ENCODE results near the gene LIMS1.
"Not testable (repeated sequence)": the region's sequence is repeated elsewhere in the genome, so short reads cannot be mapped to it uniquely, and the experiment has no call there.

LIMS1 gene

GRCh38 chr2:108665975-108666374, 131.7 kb downstream of the LIMS1 start:
- not testable (repeated sequence) for DNase-seq

DNA sequence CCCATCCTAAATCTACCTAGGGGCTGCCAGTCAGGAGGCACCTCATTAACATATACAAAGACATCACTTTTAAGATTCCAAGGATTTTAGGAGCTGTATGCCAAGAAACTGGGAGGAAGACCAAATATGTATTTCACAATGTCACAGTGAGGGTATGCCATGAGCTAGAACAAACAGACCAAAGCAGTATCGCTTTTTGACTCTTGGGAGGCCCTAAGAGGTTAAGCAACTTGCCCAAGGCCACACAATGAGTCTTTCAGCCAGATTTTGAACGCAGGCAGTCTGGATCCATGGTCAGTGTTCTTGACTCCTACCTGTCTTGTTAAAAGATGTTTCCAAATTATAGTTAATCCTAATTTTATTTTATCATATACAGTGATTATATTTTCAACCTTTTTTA, 132.9 kb downstream of the LIMS1 start:
- DNase-seq: not testable (repeated sequence)

DNA sequence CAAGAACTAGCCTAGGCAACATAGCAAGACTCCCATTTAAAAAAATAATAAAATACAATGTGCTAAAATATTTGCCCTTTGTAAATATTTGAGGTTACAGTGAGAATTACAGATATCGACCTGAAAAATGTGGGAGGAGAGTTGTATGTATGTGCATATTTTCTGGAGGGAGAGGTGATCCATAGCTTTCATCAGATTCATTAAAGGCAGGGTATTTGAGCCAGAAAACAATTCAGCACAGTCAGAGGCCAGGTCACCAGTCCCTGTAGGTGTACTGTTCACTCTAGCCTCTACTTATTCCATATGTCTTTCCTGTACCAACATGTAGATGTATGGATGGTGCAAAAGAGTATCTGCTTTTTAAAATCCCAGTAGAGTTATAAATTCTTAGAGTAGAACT, 136.0 kb downstream of the LIMS1 start:
- not testable (repeated sequence) for DNase-seq

- DNase-seq: not testable (repeated sequence)
Measured at GRCh38 chr2:108672200-108672805, 138.0 kb downstream of the LIMS1 start.

DNA sequence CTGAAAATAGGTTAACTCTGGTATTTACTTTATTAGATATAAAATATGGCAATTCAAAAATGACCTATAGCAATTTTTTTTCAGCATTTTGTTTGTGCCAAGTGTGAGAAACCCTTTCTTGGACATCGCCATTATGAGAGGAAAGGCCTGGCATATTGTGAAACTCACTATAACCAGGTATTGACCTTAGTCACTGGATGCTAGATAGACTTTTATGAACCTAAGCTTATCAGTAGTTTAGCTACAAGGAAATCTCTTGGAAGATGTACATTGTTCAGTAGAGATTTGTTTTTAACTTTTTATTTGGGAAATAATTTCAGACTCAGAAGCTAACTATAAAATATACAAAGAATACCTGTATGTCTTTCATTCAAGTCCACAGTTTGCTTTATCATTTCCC, 142.3 kb downstream of the LIMS1 start:
- not testable (repeated sequence) for DNase-seq

GRCh38 chr2:108677239-108677744, 143.0 kb downstream of the LIMS1 start:
- DNase-seq: not testable (repeated sequence)

DNA sequence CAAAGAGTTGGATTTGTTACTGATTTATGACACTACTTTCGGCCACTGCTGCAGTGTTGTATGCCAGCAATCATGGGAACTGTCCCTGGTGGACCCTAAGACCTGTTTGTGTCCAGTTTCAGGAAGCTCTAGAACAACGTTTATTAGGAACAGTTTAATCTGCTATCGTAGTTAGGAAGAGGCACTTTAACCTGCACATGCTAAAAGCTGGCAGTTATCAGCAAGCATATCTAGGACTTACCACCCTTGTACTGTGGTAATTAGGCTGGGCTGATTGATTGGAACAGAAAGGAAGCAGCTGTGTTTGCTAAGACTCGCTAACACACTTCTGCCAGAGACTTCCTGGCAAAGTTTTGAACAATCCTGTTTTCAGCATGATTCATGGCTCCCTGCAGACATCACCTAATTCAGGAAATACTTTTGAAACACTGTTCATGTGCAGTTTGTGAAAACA, 144.0 kb downstream of the LIMS1 start:
- DNase-seq: not testable (repeated sequence)

DNA sequence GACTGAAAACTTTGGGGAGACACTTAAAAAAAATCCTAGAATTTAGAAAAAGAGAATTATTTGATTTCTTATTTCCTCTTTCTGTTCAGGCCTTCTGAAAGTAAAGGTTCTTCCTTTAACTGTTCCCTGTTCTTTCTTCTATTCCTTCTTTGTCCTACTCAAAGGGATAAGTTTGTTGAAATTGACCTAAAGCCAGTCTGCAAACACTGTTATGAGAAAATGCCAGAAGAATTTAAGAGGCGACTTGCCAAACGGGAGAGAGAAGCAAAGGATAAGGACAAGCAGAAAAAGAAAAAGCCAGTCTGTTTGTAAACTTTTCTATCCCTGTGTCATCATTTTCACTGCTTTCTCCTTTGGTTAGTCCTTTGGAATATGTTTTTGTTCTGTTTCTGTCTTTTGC, 146.5 kb downstream of the LIMS1 start:
- DNase-seq: not testable (repeated sequence)

DNA sequence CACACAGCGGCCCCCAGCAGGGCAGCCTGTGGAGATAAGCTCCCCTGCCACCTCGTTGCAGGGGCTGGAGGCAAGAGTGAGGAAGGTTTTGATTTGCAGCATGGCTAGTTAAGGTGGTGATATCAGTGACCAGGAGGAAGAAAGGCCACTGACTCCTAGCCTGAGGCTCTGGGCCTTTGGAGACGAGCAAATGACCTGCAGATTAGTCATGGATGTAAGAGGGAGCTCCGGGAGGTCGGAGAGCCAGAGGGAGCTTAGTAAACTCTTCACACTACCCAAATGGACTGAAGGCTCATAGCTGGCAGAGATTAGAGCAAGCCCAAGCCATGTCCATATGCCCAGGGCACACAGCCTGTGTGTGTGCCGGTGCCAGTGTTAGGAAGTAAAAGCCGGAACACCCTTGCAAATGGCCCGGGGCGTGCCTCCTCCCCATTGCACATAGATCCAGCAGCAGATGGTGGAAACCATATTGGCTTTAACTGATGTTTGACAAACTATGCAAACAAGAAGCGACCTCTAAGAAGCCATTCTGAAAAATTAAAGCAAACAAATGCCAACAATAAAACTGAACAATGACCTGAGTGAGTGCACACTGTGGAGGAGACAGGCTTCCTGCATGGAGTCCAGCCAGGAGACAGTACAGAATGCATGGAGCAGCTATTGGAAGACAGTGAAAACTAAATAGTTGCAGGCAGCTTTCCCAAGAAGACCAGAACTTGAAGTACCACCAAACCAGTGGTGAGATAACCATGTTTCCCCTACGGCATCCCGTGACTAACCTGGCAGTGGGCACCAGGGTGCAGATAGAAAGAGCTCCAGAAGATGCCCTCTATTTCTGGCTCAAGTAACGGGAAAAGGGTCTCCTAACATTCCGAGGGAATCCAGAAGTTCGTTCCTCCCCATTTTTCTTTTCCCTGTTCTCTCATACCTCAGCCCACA, 154.8 kb downstream of the LIMS1 start:
- DNase-seq: not testable (repeated sequence)

DNA sequence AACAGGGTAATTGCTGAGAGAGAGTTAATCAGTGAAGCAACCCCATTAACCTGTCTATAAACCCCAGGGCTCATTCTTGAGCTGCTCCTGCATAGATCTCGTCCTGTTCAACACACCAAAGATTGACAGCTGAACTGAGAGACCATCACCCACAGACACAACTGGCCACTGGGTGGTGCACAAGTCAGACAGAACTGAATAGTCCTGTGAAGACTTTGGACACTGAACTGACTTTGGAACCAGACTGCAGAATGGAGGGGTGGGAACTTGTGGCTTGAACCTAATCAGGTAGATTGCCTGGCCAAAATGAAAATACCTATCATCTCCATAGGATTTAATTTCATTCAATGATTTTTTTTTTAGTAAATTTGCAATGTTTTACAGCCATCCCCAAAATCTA, 155.7 kb downstream of the LIMS1 start:
- DNase-seq: not testable (repeated sequence)

- no peak for DNase-seq
Measured at GRCh38 chr2:108691447-108691846, 157.2 kb downstream of the LIMS1 start.

DNA sequence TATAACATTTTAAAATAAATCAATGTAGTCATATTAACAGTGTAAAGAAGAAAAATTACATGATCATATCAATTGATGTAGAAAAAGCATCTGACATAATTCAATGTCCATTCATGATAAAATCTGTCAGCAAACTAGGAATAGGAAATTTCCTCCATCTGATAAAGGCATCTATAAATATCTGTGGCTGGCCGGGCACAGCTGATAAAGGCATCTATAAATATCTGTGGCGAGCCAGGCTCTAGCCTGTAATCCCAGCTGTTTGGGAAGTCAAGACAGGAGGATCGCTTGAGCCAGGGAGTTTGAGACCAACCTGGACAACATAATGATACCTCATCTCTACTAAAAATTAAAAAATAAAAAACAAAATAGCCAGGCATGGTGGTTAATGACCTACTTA, 166.9 kb downstream of the LIMS1 start:
- no peak for DNase-seq

- no peak for DNase-seq
Measured at GRCh38 chr2:108701806-108702205, 167.5 kb downstream of the LIMS1 start.

- DNase-seq: no peak
Measured at GRCh38 chr2:108704871-108705270, 170.6 kb downstream of the LIMS1 start.

DNA sequence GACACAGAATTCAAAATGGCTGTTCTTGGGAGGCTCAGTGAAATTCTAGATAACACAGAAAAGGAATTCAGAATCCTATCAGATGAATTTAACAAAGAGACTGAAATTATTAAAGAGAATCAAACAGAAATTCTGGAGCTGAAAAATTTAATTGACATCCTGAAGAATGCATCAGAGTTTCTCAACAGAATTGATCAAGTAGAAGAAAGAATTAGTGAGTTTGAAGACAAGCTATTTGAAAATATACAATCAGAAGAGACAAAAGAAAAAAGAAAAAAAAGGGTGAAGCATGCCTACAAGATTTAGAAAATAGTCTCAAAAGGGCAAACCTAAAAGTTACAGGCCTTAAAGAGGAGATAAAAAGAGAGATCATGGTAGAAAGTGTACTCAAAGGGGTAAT, 173.0 kb downstream of the LIMS1 start:
- DNase-seq: no peak

GRCh38 chr2:108716971-108717370, 182.7 kb downstream of the LIMS1 start:
- DNase-seq: not testable (repeated sequence)

DNA sequence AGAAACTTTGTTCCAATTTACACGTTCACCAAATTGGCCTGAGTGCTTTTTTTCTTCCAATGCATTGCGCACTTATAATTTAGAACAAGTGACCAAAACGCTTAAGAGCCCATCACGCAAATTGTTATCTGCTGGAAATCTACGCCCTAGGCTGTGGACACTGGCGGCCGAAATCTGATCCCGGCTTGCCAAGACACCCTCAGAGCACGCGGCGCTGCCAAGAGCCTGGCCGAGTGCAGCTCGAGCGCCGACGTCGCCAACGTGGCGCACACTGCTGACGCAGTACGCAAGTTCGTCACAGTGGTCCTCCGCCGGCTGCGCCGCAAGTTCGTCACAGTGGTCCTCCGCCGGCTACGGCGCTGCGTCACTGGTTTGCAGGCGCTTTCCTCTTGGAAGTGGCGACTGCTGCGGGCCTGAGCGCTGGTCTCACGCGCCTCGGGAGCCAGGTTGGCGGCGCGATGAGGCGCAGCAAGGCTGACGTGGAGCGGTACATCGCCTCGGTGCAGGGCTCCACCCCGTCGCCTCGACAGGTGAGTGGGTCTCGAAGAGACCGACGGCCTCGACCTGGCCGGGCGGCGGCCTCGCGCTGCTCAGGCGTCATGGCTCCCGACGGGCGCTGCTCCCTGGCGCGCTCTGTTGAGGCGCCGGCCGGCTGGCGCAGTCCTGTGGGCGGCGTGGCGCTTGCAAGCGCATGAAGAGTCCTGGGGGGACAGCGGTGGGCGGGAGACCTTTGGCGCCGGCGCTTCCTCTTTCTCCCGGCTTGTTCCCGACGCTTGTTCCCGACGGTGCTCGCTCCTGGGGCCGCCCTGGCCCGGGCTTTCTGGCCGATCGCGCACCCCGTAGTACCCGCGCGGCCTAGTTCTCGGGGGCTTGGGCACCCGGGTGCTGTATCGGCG, 185.1 kb downstream of the LIMS1 start, which contains the start of gene RANBP2:
TSS of gene RANBP2 (plus strand) at position 334 of the 896 bp plus-strand sequence. CDS start at position 459, 125 bp downstream.
- peak; percentile 52 to 96 (median 89) for DNase-seq

DNA sequence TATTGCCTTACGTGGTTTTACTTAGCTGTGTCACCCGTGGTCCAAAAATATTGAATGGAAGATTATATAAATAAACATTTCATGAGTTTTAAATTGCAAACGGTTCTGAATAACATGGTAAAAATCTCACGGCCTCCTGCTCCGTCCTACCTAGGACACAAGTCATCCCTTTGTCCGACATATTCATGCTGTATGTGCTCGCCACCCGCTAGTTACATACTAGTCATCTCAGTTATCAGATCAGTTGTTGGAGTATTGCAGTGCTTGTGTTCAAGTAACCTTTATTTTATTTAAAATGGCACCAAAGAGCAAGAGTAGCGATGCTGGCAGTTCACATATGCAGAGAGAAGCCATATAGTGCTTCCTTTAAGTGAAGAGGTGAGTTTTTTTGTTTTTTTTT, 191.8 kb downstream of the LIMS1 start:
- DNase-seq: not testable (repeated sequence)

GRCh38 chr2:108734656-108735055, 200.4 kb downstream of the LIMS1 start:
- DNase-seq: not testable (repeated sequence)

Data from C1 segment of cervical spinal cord (tissue), 14 donors.